K562 (cell line): ENCODE results near the gene VEGFA. TPM values are rescaled to one million over a fixed set of nuclear protein-coding genes. Genes with fewer than 3 reads are reported as not detected.

Source experiments
- CREM ChIP-seq: IDR thresholded peaks from 2 replicates; pipeline ENCODE4 v1.6.1; 2014; ENCODE audit warnings: antibody characterized with exemption, low read depth
- EGR1 ChIP-seq: fragments of 450-650 bp; conservative IDR thresholded peaks from 2 replicates; pipeline ENCODE4 v1.6.1; 2017; ENCODE audit warnings: mild to moderate bottlenecking
- FOSL1 ChIP-seq: fragments of 200-800 bp; sonication (Bioruptor generic); conservative IDR thresholded peaks from 2 replicates; pipeline ENCODE4 v1.6.1; 2016; ENCODE audit warnings: missing genetic modification characterization, missing compliant biosample characterization
- HCFC1 ChIP-seq: IDR thresholded peaks from 2 replicates; pipeline ENCODE4 v1.6.1; 2012; ENCODE audit warnings: low read depth, low read length, improper control_type of control experiment
- KHSRP ChIP-seq: fragments of 450-650 bp; IDR thresholded peaks from 2 replicates; pipeline ENCODE4 v1.6.1; 2017
- MCM2 ChIP-seq: fragments of 450-650 bp; IDR thresholded peaks from 2 replicates; pipeline ENCODE4 v1.6.1; 2017; ENCODE audit warnings: low read depth, mild to moderate bottlenecking
- NCOA2 ChIP-seq, 2 experiments: fragments of 450-650 bp; IDR thresholded peaks; 2 replicates each; pipeline ENCODE4 v1.6.1; 2018; ENCODE audit warnings: mild to moderate bottlenecking in 2 of 2, moderate library complexity in 1 of 2; ENCODE audit not compliant: partially characterized antibody in 2 of 2
- NEUROD1 ChIP-seq: fragments of 150-350 bp; IDR thresholded peaks from 2 replicates; pipeline ENCODE4 v1.6.1; 2014; ENCODE audit warnings: borderline replicate concordance, low read length, low read depth; ENCODE audit not compliant: partially characterized antibody
- PHF20 ChIP-seq: fragments of 450-650 bp; IDR thresholded peaks from 2 replicates; pipeline ENCODE4 v1.6.1; 2018; ENCODE audit not compliant: partially characterized antibody
- RBBP5 ChIP-seq: fragments of 200-600 bp; sonication (generic); IDR thresholded peaks from 2 replicates; pipeline ENCODE4 v1.6.1; 2012; ENCODE audit warnings: borderline replicate concordance, mild to moderate bottlenecking, low read length, control low read depth, inconsistent platforms; ENCODE audit not compliant: insufficient read depth, poor library complexity, severe bottlenecking
- SNRNP70 ChIP-seq: fragments of 200-400 bp; formaldehyde crosslinking; optimal IDR thresholded peaks from 2 replicates; pipeline ENCODE3; 2017; ENCODE audit warnings: low read depth, low read length
- SPI1 ChIP-seq: IDR thresholded peaks from 2 replicates; pipeline ENCODE4 v1.6.1; 2011; ENCODE audit warnings: low read depth, low read length, control low read depth, borderline replicate concordance
- TAL1 ChIP-seq: fragments of 450-650 bp; IDR thresholded peaks from 2 replicates; pipeline ENCODE4 v1.6.1; 2016; ENCODE audit warnings: mild to moderate bottlenecking
- TBL1XR1 ChIP-seq, 2 experiments: IDR thresholded peaks; 2 replicates each; pipeline ENCODE4 v1.6.1; 2012; ENCODE audit warnings: improper control_type of control experiment in 2 of 2, low read length in 2 of 2, mild to moderate bottlenecking in 1 of 2
- TFAM ChIP-seq: fragments of 250-450 bp; sonication (Bioruptor Pico); conservative IDR thresholded peaks from 2 replicates; pipeline ENCODE4 v1.5.0; 2021; ENCODE audit warnings: mild to moderate bottlenecking, moderate library complexity
- TRIM24 ChIP-seq, 2 experiments: fragments of 450-650 bp; IDR thresholded peaks; 2 replicates each; pipeline ENCODE4 v1.6.1; 2016
- TRIM28 ChIP-seq: fragments of 450-650 bp; IDR thresholded peaks from 2 replicates; pipeline ENCODE4 v1.6.1; 2017
- ZFX ChIP-seq: sonication (generic); formaldehyde crosslinking; IDR thresholded peaks from 2 replicates; pipeline ENCODE4 v1.8.0; 2022; ENCODE audit warnings: mild to moderate bottlenecking, missing genetic modification reagents, moderate library complexity
- ZNF124 ChIP-seq: sonication (generic); formaldehyde crosslinking; IDR thresholded peaks from 2 replicates; pipeline ENCODE4 v1.8.1; 2022; ENCODE audit warnings: missing genetic modification reagents
- ZNF41 ChIP-seq: fragments of 250-450 bp; sonication (Bioruptor Pico); conservative IDR thresholded peaks from 2 replicates; pipeline ENCODE4 v1.4.0; 2020; ENCODE audit warnings: mild to moderate bottlenecking
- polyA plus RNA-seq, 8 experiments: library from polyadenylated mRNA; depleted of rRNA in 4 of 8; stranded (reverse) in 5 of 8; unstranded in 3 of 8; fragments of >200 nt; fragmentation: Nextera tagmentation in 2 of 8; fragmentation: Illumina TruSeq in 1 of 8; extraction: Ambion mirVana in 2 of 8; extraction: Trizol in 1 of 8; gene quantifications; 2 replicates each; pipeline versions ENCODE4 v1.2.1 to v1.2.3, GENCODE V29; 2011 to 2014; ENCODE audit warnings: inconsistent platforms in 1 of 8, missing spikeins in 1 of 8
- total RNA-seq, 7 experiments: library from RNA; depleted of rRNA in 6 of 7; stranded (reverse); fragments of >200 nt in 6 of 7; fragmentation: Illumina TruSeq in 2 of 7; extraction: Trizol in 2 of 7; gene quantifications; 2 replicates each; pipeline versions ENCODE4 v1.2.1 to v1.2.3, GENCODE V29; 2011 to 2021; ENCODE audit warnings: low replicate concordance in 1 of 7
- TF ChIP-seq, protein P1 (sequence below): fragments of 250-450 bp; sonication (Bioruptor Pico); IDR thresholded peaks from 2 replicates; pipeline ENCODE4 v1.5.0; 2021; ENCODE audit warnings: mild to moderate bottlenecking, borderline replicate concordance
- TF ChIP-seq, protein P2 (sequence below): fragments of 150-350 bp; conservative IDR thresholded peaks from 2 replicates; pipeline ENCODE4 v1.6.1; 2014; ENCODE audit warnings: low read length
- TF ChIP-seq, protein P3 (sequence below): sonication (generic); formaldehyde crosslinking; IDR thresholded peaks from 2 replicates; pipeline ENCODE4 v1.8.1; 2023; ENCODE audit warnings: mild to moderate bottlenecking, missing genetic modification reagents

Gene VEGFA
- total and polyA plus RNA-seq, 9 of the 15 experiments (the other 6 are each of a cell fraction or from before 2014, with no cell fraction given) = 14.0 to 271 (median 124) TPM

DNA sequence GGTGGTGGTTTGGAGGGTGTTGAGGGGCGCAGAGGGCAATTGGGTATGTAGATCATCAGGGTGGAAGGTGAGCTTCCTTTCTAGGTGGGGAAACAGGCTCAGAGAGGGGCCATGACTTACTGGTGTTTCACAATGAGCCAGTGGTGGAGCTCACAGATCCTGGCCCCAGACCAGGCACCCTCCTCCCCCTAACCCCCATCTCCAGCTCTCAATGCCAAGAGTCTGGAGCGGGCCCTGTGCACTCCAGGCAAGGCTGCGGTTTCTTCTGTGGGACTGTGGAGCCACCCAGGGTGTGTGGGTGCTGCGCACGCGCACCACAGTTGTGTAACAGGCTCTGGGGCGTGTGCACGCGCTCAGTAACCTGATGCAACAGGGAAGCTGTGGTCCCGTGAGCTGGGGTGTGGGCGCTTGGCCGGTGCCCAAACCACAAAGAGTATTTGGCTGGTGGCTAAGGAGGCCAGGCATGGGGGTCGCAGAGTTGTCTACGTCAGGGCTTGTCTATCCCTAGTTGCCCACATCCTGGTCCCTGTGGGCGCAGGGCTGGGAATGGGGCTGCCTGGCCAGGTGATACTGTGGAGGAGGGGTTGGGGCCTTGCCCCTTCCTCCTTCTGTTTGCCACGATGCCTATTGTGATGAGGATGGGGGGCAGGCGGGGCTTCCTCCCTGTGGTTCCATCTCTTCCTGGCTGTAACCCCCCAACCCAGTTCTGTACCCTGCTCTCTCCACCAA lies 44.9 kb upstream of the VEGFA start (continued):
- TF ChIP-seq CREM (peak; percentile 96), RBBP5 (peak; percentile 30), ZFX (CRISPR knock-in tag) (peak; percentile 67), FOSL1 (peak; percentile 67), TRIM28 (no peak; the same call in 1 of the 2 replicates), TRIM24 (IDR thresholded peaks at IDR 0.05) (peak; percentile 90 to 91), NCOA2 (IDR thresholded peaks at IDR 0.05; ENCODE audit: partially characterized antibody in 2 of 2) (no peak), MCM2 (no peak), TAL1 (no peak), HCFC1 (peak; percentile 59), TFAM (CRISPR knock-in tag) (no peak), SPI1 (no peak), ZNF41 (no peak), TBL1XR1 (IDR thresholded peaks at IDR 0.05; ENCODE audit: low read length in 2 of 2) (peak; percentile 62 to 89; a peak in 3 of 4 replicates), KHSRP (no peak), PHF20 (peak; percentile 49), ZNF124 (no peak), NEUROD1 (peak; percentile 87), EGR1 (peak; percentile 91), SNRNP70 (no peak)
- TF ChIP-seq, protein P1, sequence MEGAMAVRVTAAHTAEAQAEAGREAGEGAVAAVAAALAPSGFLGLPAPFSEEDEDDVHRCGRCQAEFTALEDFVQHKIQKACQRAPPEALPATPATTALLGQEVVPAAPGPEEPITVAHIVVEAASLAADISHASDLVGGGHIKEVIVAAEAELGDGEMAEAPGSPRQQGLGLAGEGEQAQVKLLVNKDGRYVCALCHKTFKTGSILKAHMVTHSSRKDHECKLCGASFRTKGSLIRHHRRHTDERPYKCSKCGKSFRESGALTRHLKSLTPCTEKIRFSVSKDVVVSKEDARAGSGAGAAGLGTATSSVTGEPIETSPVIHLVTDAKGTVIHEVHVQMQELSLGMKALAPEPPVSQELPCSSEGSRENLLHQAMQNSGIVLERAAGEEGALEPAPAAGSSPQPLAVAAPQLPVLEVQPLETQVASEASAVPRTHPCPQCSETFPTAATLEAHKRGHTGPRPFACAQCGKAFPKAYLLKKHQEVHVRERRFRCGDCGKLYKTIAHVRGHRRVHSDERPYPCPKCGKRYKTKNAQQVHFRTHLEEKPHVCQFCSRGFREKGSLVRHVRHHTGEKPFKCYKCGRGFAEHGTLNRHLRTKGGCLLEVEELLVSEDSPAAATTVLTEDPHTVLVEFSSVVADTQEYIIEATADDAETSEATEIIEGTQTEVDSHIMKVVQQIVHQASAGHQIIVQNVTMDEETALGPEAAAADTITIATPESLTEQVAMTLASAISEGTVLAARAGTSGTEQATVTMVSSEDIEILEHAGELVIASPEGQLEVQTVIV (CRISPR knock-in tag) = no peak
- TF ChIP-seq, protein P2, sequence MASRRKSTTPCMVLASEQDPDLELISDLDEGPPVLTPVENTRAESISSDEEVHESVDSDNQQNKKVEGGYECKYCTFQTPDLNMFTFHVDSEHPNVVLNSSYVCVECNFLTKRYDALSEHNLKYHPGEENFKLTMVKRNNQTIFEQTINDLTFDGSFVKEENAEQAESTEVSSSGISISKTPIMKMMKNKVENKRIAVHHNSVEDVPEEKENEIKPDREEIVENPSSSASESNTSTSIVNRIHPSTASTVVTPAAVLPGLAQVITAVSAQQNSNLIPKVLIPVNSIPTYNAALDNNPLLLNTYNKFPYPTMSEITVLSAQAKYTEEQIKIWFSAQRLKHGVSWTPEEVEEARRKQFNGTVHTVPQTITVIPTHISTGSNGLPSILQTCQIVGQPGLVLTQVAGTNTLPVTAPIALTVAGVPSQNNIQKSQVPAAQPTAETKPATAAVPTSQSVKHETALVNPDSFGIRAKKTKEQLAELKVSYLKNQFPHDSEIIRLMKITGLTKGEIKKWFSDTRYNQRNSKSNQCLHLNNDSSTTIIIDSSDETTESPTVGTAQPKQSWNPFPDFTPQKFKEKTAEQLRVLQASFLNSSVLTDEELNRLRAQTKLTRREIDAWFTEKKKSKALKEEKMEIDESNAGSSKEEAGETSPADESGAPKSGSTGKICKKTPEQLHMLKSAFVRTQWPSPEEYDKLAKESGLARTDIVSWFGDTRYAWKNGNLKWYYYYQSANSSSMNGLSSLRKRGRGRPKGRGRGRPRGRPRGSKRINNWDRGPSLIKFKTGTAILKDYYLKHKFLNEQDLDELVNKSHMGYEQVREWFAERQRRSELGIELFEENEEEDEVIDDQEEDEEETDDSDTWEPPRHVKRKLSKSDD = no peak
- TF ChIP-seq, protein P3, sequence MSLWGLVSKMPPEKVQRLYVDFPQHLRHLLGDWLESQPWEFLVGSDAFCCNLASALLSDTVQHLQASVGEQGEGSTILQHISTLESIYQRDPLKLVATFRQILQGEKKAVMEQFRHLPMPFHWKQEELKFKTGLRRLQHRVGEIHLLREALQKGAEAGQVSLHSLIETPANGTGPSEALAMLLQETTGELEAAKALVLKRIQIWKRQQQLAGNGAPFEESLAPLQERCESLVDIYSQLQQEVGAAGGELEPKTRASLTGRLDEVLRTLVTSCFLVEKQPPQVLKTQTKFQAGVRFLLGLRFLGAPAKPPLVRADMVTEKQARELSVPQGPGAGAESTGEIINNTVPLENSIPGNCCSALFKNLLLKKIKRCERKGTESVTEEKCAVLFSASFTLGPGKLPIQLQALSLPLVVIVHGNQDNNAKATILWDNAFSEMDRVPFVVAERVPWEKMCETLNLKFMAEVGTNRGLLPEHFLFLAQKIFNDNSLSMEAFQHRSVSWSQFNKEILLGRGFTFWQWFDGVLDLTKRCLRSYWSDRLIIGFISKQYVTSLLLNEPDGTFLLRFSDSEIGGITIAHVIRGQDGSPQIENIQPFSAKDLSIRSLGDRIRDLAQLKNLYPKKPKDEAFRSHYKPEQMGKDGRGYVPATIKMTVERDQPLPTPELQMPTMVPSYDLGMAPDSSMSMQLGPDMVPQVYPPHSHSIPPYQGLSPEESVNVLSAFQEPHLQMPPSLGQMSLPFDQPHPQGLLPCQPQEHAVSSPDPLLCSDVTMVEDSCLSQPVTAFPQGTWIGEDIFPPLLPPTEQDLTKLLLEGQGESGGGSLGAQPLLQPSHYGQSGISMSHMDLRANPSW (CRISPR knock-in tag) = peak; percentile 24; the same call in 1 of the 2 replicates
